C4-2B (cell line): ENCODE data around the gene SPINK1.

Experiments used
- ZFX ChIP-seq: fragments of 450-650 bp; IDR thresholded peaks from 2 replicates; pipeline ENCODE4 v1.6.1; 2017
- TF ChIP-seq, protein P1 (sequence below): fragments of 450-650 bp; conservative IDR thresholded peaks from 2 replicates; pipeline ENCODE4 v1.5.1; 2017; ENCODE audit warnings: mild to moderate bottlenecking

DNA sequence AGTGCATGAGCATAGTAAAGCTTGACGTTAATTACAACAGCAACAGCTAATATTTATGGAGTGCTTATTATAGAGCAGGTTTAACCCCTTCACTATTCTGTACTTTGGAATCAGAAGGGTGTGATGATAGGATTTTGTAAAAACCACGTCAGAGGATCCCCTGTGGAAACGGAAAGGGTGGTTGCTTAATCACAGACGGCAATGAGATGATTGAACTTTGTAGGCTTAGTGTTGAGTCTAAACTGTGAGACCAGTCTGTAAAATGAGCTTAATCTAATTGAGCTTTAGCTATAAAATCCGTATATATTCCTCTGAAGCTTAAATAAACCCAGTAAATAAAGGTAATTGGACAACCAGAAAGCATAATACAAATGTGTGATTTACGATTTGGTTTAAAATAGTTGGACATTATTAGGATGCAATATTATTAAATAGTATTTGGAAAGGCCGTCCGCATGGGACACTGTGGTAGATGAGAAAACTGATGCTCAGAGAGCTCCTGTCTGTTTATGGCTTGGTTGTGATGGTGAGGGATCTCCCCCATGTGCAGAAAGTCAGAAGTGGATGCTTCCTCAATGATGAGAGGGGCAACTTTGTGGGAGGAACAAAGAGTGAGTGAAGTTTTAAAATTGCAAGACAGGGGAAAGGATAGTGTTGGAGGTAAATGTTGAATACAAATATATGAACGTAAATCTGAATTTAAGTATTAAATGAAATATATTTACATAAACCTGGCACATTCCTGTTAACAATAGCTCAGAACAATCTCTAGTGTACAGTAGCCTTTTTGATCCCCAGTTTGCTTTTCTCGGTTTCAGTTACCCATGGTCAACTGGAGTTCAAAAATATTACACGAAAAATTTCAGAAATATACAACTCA is 23.7 kb upstream of the SPINK1 start:
- no peak for TF ChIP-seq ZFX
- TF ChIP-seq, protein P1, sequence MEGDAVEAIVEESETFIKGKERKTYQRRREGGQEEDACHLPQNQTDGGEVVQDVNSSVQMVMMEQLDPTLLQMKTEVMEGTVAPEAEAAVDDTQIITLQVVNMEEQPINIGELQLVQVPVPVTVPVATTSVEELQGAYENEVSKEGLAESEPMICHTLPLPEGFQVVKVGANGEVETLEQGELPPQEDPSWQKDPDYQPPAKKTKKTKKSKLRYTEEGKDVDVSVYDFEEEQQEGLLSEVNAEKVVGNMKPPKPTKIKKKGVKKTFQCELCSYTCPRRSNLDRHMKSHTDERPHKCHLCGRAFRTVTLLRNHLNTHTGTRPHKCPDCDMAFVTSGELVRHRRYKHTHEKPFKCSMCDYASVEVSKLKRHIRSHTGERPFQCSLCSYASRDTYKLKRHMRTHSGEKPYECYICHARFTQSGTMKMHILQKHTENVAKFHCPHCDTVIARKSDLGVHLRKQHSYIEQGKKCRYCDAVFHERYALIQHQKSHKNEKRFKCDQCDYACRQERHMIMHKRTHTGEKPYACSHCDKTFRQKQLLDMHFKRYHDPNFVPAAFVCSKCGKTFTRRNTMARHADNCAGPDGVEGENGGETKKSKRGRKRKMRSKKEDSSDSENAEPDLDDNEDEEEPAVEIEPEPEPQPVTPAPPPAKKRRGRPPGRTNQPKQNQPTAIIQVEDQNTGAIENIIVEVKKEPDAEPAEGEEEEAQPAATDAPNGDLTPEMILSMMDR, result no peak
